Central memory CD4-positive, alpha-beta T cell (primary cell): ENCODE data around the gene PAF1.

Experiments used
- DNase-seq: peaks from one replicate; pipeline ENCODE4 v3.0.0; 2022

Gene PAF1

GRCh38 chr19:39416152-39417120 lies 25.5 kb upstream of the PAF1 start:
- DNase-seq = no peak

- DNase-seq = no peak
These were observed 24.5 kb upstream of the PAF1 start for GRCh38 chr19:39415111-39416046.

GRCh38 chr19:39413911-39414608 lies 23.2 kb upstream of the PAF1 start:
- no peak for DNase-seq

- DNase-seq = no peak
These were observed 22.5 kb upstream of the PAF1 start for GRCh38 chr19:39413272-39413910.

- no peak for DNase-seq
These were observed 22.0 kb upstream of the PAF1 start for GRCh38 chr19:39412867-39413271.

- peak; percentile 98 for DNase-seq
These were observed 21.4 kb upstream of the PAF1 start, which contains the start of gene PLEKHG2 for GRCh38 chr19:39412100-39412866. PLEKHG2 (plus strand) TSS chr19:39412669; CDS start chr19:39414087, 1,418 bp downstream.

- peak; percentile 92 for DNase-seq
These were observed 20.9 kb upstream of the PAF1 start for GRCh38 chr19:39411832-39412099.

GRCh38 chr19:39411081-39411831 lies 20.4 kb upstream of the PAF1 start:
- no peak for DNase-seq

GRCh38 chr19:39410831-39411080 lies 19.9 kb upstream of the PAF1 start:
- DNase-seq = no peak

GRCh38 chr19:39410017-39410830 lies 19.3 kb upstream of the PAF1 start:
- DNase-seq = peak; percentile 81

- DNase-seq = peak; percentile 86
These were observed 18.5 kb upstream of the PAF1 start for GRCh38 chr19:39409208-39410016.

- peak; percentile 61 for DNase-seq
These were observed 17.7 kb upstream of the PAF1 start for GRCh38 chr19:39408392-39409207.

GRCh38 chr19:39407660-39408391 lies 16.9 kb upstream of the PAF1 start:
- peak; percentile 80 for DNase-seq

- DNase-seq = no peak
These were observed 16.4 kb upstream of the PAF1 start for GRCh38 chr19:39407410-39407659.

- peak; percentile 85 for DNase-seq
These were observed 15.9 kb upstream of the PAF1 start, which contains the start of gene ZFP36 for GRCh38 chr19:39406656-39407409. ZFP36 (plus strand) TSS chr19:39406847; CDS start chr19:39406905, 58 bp downstream.

GRCh38 chr19:39405958-39406655 lies 15.2 kb upstream of the PAF1 start:
- peak; percentile 88 for DNase-seq
